Sciatic nerve (tissue), 2 donors: ENCODE results near the gene ZNF787. TPM values are rescaled to one million over a fixed set of nuclear protein-coding genes. Genes with fewer than 3 reads are reported as not detected.
A peak's percentile ranks its signal among the peaks of the same experiment; 100 is the strongest.

Source experiments
- ATAC-seq: fragments of 200-7000 bp; cut with Tn5 transposase; one replicate; pipeline ENCODE4 v1.9.1; 2020; ENCODE audit warnings: mild to moderate bottlenecking, moderate library complexity
- DNase-seq: peaks from one replicate; pipeline ENCODE4 v3.0.0-alpha.2; 2020; ENCODE audit warnings: low spot score
- intact Hi-C: fragments of 100-400 bp; cut with DNase I; formaldehyde crosslinking; loops from one replicate; pipeline ENCODE4 v1.14.2; 2022
- total RNA-seq: library from RNA; stranded (reverse); fragmentation: NEBNext Ultra II Directional; extraction: Animal tissue kit (Norgen Biotek cat#: 25700); gene quantifications from one replicate; pipeline ENCODE4 v1.2.1, GENCODE V29; 2021
- donor health status: DM: no; HTN: no; CAD: no.
- donor health status: DM: no; HTN: no; CAD: no.

Gene ZNF787
- total RNA-seq, 1 donor from 2014 or later: 24.6 TPM

GRCh38 chr19:56126983-56127780, 6.1 kb upstream of the ZNF787 start:
- intact Hi-C loops: no loop called here
- DNase-seq (no peak), ATAC-seq (no peak)

GRCh38 chr19:56125806-56126590, 4.9 kb upstream of the ZNF787 start:
- ATAC-seq (no peak), DNase-seq (no peak)
- intact Hi-C loops: no loop called here

GRCh38 chr19:56124578-56124977, 3.5 kb upstream of the ZNF787 start:
- no peak for ATAC-seq
- intact Hi-C loops: no loop called here

GRCh38 chr19:56123266-56123891, 2.3 kb upstream of the ZNF787 start:
- DNase-seq (no peak), ATAC-seq (no peak)
- intact Hi-C loops: no loop called here

More at GRCh38 chr19:56124578-56124977, 3.5 kb upstream of the ZNF787 start:
- no peak for DNase-seq

GRCh38 chr19:56120371-56121179, 520 bp downstream of the ZNF787 start:
- peak; percentile 20 for ATAC-seq
- intact Hi-C loops: no loop called here
- DNase-seq: peak; percentile 85

GRCh38 chr19:56120002-56120370, 1.1 kb downstream of the ZNF787 start:
- ATAC-seq: no peak
- intact Hi-C loops: no loop called here

DNA sequence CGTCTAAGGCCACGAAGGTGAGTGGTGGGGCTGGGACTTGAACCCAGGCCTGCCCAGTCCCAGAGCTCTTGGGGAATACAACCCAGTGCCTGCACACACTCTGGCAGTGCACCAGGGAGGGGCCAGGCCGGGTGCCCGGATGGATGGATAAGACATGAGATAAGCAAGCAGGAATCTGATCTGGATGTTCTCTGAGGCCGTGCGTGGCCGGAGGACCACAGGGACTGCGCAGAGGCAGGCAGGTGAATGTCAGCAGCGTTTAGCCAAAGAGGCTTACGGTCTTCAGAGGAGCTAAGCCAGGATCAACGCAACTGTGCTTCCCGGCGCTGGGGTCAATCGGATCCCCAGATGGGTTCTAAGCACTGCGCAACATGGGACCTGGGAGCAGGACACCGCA, 1.5 kb downstream of the ZNF787 start:
- DNase-seq (no peak), ATAC-seq (no peak)
- intact Hi-C loops: no loop called here

More at GRCh38 chr19:56120002-56120370, 1.1 kb downstream of the ZNF787 start:
- no peak for DNase-seq

- DNase-seq: no peak
- intact Hi-C loops: no loop called here
Measured at GRCh38 chr19:56118666-56119581, 2.2 kb downstream of the ZNF787 start.

GRCh38 chr19:56117889-56118288, 3.2 kb downstream of the ZNF787 start:
- ATAC-seq (no peak), DNase-seq (no peak)
- intact Hi-C loops: no loop called here

More at GRCh38 chr19:56118666-56119581, 2.2 kb downstream of the ZNF787 start:
- no peak for ATAC-seq

GRCh38 chr19:56117376-56117884, 3.7 kb downstream of the ZNF787 start:
- DNase-seq: no peak
- intact Hi-C loops: no loop called here

GRCh38 chr19:56116606-56117005, 4.5 kb downstream of the ZNF787 start:
- DNase-seq (no peak), ATAC-seq (no peak)
- intact Hi-C loops: no loop called here

More at GRCh38 chr19:56117376-56117884, 3.7 kb downstream of the ZNF787 start:
- ATAC-seq: no peak

- intact Hi-C loops: no loop called here
- no peak for ATAC-seq
- no peak for DNase-seq
Measured at GRCh38 chr19:56115490-56115889, 5.6 kb downstream of the ZNF787 start.

- intact Hi-C loops: no loop called here
- DNase-seq (no peak), ATAC-seq (no peak)
Measured at GRCh38 chr19:56114778-56115110, 6.4 kb downstream of the ZNF787 start.

GRCh38 chr19:56114051-56114777, 6.9 kb downstream of the ZNF787 start:
- ATAC-seq: no peak
- intact Hi-C loops: no loop called here
- DNase-seq: no peak

DNA sequence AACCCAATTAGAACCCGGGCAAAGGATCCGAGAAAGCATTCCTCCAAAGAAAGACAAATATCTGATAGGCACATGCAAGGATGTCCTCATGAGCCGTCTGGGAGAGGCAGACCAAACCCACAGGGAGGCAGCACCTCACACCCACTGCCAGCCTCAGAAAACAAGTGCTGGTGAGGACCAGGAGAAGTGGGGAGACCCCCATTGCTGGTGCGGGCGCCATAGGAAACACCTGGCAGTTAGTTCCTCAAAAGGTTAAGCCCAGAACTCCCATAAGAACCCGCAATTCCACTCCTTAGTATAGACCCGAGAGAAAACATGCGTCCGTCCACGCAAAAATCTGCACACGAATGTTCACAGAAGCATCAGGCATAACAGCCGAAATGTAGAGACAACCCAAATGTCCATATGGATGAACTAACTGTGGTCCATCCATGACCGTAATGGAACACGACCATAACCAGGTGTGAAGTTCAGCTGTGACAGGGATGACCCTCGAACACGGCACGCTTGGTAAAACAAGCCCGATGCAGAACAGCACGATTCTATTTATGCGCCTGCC, 7.9 kb downstream of the ZNF787 start:
- DNase-seq (no peak), ATAC-seq (no peak)
- intact Hi-C loops: no loop called here

- DNase-seq (no peak), ATAC-seq (no peak)
- intact Hi-C loops: no loop called here
Measured at GRCh38 chr19:56112313-56112709, 8.8 kb downstream of the ZNF787 start.
